Measurements from ENCODE around the gene LAMB2.

DNA sequence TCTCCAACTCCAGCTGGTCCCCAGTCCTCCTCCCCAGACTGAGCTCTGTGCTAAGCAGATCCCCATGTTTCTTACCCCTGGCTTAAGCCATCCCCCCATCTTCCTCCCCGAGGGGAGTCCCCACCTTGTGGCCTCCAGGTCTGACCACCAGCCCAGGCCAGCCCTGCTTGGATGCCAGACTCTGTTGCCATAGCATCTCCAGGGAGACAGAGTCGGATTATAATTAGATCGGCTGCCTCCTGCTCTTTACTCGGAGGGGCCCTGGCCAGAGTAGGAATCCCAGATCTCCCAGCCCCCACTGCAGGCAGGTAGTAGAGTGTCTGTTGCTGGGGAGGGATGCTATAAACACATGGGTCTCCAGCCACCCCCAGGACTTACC lies 40.9 kb upstream of the LAMB2 start:
- TF ChIP-seq, protein P1, sequence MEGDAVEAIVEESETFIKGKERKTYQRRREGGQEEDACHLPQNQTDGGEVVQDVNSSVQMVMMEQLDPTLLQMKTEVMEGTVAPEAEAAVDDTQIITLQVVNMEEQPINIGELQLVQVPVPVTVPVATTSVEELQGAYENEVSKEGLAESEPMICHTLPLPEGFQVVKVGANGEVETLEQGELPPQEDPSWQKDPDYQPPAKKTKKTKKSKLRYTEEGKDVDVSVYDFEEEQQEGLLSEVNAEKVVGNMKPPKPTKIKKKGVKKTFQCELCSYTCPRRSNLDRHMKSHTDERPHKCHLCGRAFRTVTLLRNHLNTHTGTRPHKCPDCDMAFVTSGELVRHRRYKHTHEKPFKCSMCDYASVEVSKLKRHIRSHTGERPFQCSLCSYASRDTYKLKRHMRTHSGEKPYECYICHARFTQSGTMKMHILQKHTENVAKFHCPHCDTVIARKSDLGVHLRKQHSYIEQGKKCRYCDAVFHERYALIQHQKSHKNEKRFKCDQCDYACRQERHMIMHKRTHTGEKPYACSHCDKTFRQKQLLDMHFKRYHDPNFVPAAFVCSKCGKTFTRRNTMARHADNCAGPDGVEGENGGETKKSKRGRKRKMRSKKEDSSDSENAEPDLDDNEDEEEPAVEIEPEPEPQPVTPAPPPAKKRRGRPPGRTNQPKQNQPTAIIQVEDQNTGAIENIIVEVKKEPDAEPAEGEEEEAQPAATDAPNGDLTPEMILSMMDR (conservative IDR thresholded peaks at IDR 0.05; ENCODE audit: low read length), result no peak
- TF ChIP-seq EZH2phosphoT487 (IDR thresholded peaks at IDR 0.05; ENCODE audit: borderline replicate concordance, low read depth, low read length), result no peak

Measured in OCI-LY7 (cell line).